ENCODE data around the gene MAMDC4. TPM values are rescaled to one million over a fixed set of nuclear protein-coding genes. Genes with fewer than 3 reads are reported as not detected.

Gene MAMDC4
- total RNA-seq, 1 donor from 2014 or later, result 4.8 TPM

- TF ChIP-seq, protein P1, sequence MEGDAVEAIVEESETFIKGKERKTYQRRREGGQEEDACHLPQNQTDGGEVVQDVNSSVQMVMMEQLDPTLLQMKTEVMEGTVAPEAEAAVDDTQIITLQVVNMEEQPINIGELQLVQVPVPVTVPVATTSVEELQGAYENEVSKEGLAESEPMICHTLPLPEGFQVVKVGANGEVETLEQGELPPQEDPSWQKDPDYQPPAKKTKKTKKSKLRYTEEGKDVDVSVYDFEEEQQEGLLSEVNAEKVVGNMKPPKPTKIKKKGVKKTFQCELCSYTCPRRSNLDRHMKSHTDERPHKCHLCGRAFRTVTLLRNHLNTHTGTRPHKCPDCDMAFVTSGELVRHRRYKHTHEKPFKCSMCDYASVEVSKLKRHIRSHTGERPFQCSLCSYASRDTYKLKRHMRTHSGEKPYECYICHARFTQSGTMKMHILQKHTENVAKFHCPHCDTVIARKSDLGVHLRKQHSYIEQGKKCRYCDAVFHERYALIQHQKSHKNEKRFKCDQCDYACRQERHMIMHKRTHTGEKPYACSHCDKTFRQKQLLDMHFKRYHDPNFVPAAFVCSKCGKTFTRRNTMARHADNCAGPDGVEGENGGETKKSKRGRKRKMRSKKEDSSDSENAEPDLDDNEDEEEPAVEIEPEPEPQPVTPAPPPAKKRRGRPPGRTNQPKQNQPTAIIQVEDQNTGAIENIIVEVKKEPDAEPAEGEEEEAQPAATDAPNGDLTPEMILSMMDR (conservative IDR thresholded peaks at IDR 0.05; ENCODE audit: low read depth, low read length), result no peak
- H3K4me3 ChIP-seq (ENCODE audit: low read depth, low read length), result no peak overlapping the region
- no peak for DNase-seq (ENCODE audit: low read depth)
Measured at GRCh38 chr9:136858844-136859757, 7.0 kb downstream of the MAMDC4 start.

- no peak overlapping the region for H3K4me3 ChIP-seq (ENCODE audit: low read depth, low read length)
- TF ChIP-seq, protein P1 (conservative IDR thresholded peaks at IDR 0.05; ENCODE audit: low read depth, low read length), result no peak
- no peak for DNase-seq (ENCODE audit: low read depth)
Measured at GRCh38 chr9:136860529-136860928, 8.4 kb downstream of the MAMDC4 start.

DNA sequence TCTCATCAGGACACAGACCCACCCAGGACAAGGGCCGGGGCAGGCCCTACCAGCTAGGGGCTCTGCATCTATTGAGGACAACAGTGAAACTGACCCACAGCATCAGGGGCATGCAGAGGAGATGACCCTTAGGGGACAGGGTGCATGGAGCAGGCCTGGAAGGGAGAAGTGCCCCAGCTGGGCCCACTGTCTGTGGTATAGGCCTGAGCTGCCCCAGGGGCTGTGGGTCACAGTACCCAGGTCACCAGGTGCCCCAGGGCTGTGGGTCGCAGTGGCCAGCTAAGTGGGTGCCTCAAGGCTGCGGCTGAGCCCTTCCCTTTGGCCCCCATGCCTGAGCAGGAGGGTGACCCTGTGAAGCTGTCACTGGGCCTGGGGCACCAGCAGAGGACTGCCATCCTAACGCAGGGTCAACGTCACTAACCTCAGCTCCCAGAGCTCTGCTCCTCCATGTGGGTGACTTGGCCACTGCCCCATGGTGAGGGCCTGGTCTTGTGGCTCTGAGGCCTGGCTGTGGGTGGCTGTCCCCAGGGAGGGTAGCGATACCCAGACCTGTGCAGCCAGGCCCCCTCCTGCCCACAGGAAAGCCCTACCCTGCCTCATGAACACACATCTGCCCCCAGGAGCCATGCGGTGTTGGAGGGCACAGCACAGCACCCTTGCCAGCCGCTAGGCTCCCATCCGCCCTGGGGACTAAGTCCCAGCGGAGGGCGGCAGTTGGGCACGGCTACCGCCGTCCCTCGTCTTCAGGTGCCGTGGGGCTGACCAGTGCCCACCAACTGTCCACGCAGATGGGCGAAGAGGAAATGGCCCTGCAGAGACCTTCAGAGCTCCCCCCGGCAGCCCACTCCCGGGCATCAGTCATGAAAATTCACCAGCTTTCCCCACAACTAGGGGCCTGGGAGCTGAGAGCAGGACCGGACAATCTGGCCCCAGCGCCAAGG, 9.1 kb downstream of the MAMDC4 start:
- TF ChIP-seq, protein P1 (conservative IDR thresholded peaks at IDR 0.05; ENCODE audit: low read depth, low read length), result no peak
- H3K4me3 ChIP-seq (ENCODE audit: low read depth, low read length), result no peak overlapping the region
- DNase-seq (ENCODE audit: low read depth), result no peak

GRCh38 chr9:136861874-136862457, 9.8 kb downstream of the MAMDC4 start:
- TF ChIP-seq, protein P1 (conservative IDR thresholded peaks at IDR 0.05; ENCODE audit: low read depth, low read length), result no peak
- DNase-seq (ENCODE audit: low read depth), result no peak
- H3K4me3 ChIP-seq (ENCODE audit: low read depth, low read length), result no peak overlapping the region

GRCh38 chr9:136862849-136863622, 10.9 kb downstream of the MAMDC4 start:
- TF ChIP-seq, protein P1 (conservative IDR thresholded peaks at IDR 0.05; ENCODE audit: low read depth, low read length), result no peak
- no peak for DNase-seq (ENCODE audit: low read depth)
- no peak overlapping the region for H3K4me3 ChIP-seq (ENCODE audit: low read depth, low read length)
